HG03175 (cell line): ENCODE results near the gene GPBP1L1.
"Not testable (repeated sequence)": the region's sequence is repeated elsewhere in the genome, so short reads cannot be mapped to it uniquely, and the experiment has no call there.

Experiments used
- ATAC-seq: cut with Tn5 transposase; IDR thresholded peaks from one replicate; pipeline ENCODE4 v1.9.1; 2021; ENCODE audit warnings: mild to moderate bottlenecking, moderate library complexity; ENCODE audit not compliant: unreplicated experiment

Gene GPBP1L1

DNA sequence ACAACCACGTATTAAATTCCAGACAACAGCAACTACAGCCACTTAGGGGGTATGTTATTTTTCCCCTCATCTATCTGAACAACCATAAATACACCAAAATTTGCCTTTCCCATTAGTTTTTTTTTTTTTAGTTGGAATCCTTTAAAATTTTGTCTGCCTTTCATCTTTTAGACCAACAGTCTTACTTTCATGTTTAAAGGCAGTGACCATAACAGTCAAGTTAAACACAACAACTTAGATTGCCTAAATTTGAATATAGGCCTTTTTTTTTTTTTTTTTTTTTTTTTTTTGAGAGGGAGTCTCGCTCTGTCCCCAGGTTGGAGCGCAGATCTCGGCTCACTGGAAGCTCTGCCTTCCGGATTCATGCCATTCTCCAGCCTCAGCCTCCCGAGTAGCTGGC, 3.4 kb downstream of the GPBP1L1 start:
- ATAC-seq, result no peak

DNA sequence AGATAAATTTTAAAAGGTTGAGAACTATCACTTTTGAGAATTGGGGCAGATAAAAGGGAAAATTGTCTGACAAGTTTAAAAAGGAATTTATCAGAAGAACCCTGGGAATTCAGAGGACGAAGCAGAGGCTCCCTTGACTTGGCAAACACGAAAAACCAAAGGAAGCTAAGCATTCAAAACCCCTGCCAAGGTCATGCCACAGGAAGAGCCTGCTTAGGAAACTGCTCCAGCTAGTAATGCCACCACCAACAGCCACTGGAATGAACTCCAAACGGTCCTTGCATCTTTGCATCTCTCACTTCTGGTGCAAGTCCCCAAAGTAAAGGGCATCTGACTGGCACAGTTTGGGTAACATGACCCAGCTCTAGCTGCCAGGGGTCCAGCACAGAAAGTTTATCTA, 7.2 kb downstream of the GPBP1L1 start:
- no peak for ATAC-seq

DNA sequence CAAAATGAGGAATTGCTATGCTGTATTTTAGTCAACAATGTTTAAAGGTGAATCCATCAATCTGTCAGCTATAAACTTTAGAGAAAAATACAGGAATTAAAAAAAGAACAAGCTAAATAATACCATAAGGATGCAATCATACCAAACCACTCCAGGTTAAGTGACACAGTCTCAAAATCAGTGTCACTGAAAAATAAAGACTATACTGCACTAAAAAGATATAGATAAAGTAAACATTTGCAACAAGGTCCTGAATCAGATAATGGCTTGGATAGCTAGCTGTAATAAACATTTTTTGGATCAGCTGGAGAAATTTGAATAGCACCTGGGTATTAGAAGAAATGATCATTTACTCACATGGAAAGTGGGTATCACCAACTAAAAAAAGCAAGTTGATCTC, 7.8 kb downstream of the GPBP1L1 start:
- ATAC-seq, result no peak

DNA sequence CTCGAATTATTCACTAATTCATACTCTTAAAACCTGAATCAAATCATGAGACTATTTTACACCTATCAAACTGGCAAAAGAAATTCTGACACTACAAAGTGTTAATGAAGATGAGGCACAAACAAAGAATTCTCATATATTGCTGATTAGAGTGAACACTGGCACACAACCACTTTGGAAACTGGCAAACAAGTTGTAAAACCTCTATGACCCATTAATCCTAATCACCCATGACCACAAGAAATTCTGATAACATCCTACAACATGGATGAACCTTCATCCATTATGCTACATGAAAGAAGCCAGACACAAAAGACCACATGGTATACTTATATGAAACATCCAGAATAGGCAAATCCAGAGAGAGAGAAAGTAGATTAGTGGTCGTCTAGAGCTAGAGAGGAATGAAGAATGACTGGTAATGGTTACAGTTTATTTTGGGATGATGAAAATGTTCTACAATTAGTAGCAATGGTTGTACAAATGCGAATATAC, 8.5 kb downstream of the GPBP1L1 start:
- no peak for ATAC-seq

DNA sequence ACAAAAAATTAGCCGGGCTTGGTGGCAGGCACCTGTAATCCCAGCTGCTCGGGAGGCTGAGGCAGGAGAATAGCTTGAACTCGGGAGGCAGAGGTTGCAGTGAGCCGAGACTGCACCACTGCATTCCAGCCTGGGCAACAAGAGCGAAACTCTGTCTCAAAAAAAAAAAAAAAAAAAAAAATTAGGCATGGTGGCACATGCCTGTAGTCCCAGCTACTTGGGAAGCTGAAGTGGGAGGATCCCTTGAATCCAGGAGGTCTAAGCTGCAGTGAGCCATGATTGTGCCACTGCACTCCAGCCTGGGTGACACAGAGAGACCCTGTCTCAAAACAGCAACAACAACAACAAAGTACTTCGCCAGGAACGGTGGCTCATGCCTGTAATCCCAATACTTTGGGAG, 9.8 kb downstream of the GPBP1L1 start:
- not testable (repeated sequence) for ATAC-seq

DNA sequence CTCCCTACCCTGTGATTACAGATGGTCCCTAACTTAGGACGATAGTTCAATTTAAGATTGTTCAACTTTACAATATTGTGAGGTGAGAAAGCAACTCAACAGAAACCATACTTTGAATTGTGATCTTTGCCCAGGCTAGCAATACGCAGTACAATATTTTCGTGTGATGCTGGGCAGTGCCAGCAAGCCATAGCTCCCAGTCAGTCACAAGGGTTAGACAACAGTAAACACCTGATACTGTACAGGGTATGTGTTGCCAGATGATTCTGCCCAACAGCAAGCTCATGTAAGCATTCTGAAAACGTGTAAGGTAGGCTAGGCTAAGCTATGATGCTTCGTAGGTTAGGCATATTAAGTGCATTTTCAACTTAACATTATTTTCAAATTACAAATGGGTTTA, 11.9 kb downstream of the GPBP1L1 start:
- no peak for ATAC-seq

DNA sequence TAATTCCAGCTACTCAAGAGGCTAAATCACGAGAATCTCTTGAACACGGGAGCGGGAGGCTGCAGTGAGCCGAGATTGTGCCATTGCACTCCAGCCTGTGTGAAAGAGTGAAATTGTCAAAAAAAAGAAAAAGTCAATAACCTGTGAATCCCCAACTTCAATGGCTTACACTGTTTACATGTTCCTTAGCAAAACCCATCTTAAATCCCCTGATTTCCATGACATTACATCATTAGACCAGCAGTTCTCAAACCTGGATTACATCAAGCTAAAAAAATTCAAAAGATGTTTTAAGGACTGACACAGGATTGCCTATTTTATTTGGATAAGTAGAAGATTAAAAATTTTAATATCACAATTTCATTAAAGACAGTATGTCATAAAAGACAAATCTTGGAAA, 12.4 kb downstream of the GPBP1L1 start:
- no peak for ATAC-seq

DNA sequence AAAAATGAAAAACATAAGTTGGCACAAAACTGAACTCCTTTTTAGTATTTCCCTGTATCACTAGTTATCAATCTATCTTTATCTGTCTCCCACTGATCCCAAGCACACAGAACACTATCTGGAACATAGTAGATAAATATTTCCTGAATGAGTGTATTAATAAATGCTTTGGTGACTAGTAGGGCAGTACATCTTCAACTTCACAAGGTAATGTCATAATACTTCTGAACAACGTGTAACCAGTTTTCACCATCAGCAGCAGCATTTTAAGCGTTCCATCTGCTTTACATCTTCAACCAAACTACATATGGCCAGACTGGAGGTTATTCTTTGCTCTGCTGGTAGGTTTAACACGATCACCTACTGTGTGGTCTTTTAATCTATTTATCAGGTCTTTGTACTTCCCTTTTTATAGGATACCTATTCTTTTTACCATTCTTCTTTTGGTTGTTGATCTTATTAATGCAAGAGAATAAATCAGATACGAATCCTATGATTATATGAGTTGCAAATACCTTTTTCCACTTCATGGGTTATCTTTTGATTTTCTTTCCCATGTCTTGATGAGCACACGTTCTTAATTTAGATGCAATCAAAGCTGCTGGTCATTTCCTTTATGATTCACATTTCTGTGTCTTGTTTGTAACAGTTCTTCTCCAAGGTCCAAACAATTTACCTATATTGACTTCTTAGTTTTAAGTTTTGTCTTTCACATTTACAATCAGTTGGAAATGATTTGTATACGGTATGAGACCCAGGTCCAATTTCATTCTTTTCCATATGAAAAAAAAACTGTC, 16.3 kb downstream of the GPBP1L1 start:
- ATAC-seq, result no peak

DNA sequence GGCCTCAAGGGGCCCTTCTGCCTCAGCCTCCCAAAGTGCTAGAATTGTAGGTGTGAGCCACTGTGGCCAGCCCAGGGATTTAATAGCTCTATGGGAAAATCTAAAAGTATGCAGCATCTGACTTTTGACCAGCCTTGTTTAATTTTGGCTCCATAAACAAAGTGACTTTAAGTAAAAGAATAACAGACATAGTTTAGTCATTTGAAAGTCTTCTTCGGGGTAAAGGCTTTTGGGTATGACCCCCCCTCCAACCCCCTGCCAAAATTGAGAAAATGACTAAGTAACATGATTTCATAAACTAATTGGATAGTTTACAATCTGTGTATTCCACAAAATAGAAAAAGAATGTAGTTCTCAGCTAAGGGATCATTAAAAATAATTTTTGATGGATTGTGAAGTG, 17.0 kb downstream of the GPBP1L1 start:
- no peak for ATAC-seq

DNA sequence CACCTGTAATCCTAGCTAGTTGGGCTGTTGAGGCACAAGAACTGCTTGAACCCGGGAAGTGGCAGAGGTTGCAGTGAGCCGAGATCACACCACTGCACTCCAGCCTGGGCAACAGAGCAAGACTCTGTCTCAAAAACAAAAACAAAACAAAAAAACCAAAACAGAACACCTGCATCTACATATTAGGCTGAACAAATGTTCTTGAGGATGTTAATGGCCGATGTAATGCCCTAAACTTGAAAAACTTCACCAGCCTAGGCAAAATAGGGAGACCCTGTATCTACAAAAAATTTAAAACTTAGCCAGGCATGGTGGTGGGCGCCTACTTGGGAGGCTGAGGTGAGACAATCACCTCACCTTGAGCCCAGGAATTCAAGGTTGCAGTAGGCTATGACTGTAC, 17.8 kb downstream of the GPBP1L1 start:
- no peak for ATAC-seq

DNA sequence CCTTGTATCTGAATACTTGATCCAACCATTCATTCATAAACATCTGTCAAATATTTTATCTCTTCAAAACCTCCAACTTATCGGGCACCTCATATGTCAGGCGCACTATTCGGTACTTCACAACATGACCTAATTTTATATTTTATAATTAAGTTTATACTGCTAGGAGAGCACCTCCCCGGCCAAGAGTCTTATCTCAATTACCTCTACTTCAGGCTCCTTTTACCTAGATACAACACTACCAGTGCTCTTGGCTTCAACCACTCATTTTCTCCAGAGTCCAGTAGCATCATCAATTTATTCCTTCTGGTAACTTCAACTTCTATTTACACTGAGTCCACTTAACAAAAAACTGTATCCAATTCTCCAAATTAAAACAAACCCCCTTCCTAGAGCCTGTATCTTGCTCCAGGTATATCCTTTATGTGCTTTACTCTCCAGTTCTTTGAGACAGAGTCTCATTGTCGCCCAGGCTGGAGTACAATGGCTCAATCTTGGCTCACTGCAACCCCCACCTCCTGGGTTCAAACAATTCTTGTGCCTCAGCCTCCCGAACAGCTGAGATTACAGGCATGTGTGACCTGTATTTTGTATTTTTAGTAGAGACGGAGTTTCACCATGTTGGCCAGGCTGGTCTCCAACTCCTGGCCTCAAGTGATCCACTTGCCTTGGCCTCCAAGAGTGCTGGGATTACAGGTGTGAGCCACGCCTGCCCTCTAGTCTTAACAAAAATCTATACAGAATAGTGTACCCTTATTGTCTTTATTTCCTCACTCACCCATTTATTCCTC, 18.8 kb downstream of the GPBP1L1 start:
- ATAC-seq, result no peak

DNA sequence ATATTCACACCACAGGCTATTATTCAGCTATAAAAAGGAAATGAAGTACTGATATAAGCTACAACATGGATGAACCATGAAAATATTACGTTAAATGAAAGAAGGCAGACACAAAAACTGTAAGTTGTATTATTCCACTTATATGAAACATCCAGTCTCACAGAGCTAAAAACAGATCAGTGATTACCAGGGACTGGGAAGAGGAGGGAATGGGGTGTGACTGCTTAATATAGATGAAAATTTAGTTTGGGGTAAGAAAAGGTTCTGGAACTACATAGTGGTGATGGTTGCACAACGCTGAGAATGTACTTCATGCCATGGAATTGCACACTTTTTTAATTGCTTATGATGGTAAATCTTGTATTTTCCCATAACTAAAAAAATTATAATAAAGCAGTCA, 19.5 kb downstream of the GPBP1L1 start:
- ATAC-seq, result no peak

DNA sequence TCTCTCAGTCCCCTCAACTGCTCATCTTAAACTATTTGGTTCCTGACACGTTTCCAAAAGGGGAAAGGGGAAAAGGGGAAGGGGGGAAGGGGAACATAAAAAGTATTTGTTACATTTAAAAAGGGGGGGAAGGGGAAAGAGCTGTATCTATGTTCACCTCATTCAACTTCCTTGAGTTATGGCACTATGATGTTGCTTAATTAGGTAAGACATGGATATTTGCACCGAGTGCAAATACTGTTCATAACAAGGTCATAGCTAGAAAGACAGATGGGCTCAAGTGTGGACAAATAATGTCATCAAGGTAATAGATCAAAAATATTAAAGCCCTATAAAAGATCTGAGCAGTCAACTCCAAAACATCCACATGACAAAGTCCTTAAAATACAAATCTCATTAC, 26.0 kb downstream of the GPBP1L1 start:
- ATAC-seq, result no peak

DNA sequence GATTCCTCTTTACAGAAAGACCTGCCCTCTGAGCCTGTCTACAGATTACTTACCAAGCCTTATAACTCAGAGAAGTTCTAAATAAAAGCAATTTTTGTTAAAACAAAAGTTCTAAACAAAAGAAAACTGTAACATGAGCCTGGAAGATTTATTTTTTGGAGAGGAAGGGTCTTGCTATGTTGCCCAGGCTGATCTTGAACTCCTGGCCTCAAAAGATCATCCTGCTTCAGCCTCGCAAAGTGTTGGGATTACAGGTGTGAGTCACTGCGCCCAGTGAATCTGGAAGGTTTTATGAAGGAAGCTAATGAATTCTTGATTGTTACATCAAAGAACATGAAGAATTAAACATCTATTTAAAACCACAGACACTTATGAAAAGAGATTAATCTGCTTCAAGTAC, 27.1 kb downstream of the GPBP1L1 start:
- no peak for ATAC-seq

DNA sequence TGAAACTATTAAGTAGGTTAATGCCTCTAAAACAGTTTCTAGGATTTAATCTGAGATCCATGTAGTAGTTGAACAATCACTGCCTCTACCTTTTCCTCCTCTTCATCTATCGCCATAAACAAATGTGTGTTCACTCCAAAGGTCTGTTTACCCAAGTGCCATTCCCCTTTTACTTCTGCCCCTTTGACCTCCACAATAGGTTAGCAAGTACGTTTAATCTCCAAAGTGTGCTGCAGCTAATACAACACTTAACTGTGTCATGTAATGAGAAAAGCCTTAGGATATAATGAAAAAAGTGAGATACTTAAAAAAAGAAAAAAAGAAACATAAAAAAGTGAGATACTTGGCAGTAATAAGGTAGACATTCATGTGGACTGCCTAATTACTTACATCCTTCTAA, 28.2 kb downstream of the GPBP1L1 start:
- no peak for ATAC-seq

DNA sequence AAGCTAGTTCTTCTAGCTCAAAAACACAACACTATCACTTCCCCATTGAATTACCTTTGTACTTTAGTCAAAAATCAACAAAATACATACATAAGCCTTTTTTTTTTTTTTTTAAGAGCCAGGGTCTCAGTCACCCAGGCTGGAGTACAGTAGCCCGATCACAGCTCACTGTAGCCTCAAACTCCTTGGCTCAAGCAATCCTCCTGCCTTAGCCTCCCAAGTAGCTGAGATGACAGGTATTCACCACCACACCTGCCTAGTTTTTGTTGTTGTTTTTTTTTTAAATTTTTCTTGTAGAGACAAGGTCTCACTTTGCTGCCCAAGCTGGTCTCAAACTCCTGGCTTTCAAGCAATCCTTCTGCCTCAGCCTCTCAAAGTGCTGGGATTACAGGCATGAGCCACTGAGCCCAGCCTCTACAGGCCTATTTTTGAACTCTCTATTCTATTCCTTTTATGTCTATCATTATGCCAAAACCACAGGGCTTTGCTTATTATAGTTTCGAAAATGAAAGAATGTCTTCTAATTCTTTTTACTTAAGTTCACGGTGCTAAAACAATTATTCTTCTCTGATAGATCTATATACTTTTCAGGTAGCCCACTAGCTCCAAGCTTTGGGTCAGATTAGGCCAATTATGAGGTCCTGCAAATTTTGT, 29.6 kb downstream of the GPBP1L1 start:
- no peak for ATAC-seq

DNA sequence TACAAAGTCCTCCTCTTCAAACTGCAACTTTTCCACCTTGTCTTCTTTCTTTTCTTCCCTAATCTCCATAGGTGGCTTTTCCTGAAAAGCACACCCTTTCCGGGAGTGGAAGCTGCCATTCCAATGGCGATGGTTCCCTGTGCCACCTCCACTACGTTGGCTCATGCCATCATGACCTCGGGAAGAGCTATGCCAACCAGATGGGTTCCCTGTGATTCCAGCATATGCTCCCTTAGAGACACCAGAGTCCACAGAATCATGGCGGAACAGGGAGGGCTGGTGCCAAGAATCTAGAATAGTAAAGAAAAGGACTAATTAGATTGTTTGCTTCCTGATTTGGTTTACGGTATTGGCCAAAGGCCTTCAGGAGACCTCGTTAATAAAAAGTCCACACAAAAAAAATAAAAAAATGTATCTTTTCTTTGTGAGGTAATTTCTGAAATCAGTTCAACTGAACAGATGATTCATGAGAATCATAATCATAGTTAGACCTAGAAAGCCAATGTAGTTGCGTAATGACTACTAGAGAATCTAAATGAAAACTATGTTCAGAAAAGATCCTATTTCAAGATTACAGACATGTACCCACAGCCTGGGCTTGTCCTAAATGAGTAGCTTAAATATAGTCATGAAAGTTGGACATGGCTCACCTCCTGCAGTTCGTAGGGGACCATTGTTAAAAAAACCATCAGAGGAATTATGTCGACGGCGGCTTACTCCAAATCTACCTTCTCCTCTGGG, 31.6 kb downstream of the GPBP1L1 start:
- no peak for ATAC-seq

DNA sequence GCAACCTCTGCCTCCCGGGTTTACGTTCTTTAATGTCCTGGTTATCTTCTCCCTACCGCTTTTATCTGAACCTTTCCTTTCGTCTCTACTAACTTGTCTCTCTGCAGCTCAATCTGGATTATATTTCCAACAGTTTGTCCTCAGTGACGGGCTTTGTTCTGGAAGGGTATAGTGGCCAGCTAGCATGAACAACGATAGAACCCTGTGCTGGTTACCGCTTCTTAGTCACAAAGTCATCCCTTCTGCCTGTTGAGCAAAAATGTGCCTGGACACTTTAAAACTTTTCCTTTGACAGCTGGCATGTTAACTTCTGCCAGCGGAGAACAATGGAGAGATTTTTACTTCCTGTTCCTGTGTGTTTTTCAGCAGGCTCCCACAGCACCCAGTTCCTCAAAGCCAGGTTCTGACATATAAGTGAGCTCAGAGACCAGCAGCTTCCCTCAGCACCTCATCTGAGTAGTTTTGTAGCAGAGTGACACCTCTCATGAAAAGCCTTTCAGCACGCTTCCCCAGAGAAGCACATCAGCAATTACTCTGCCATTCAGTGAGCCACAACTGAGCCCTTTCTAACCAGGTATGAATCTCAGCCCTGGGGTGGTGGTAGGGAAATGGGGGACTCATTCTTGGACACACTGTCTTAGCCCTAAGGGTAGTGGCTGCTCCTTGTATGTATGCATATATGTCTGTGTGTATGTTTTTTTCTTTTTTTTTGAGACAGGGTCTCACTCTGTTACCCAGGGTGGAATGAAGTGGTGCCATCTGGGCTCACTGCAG, 38.9 kb downstream of the GPBP1L1 start:
- ATAC-seq, result no peak

DNA sequence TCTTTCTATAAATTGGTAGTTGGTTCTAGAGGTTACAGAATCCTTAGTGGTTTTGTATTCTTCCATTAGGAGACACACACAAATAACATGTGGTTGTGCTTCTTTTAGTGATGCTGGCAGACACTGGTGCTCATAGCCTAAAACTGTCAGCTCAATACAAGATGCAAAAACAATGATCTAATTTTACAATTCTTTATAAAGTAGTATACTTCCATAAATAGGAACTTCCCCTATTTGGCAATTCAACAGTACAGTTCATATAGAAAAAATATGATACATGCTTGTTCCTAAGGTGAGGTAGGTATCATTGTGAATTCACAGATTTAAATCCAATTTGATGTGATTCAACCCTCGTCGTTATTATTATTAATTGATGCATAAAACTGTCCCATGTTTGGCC, 41.7 kb downstream of the GPBP1L1 start:
- no peak for ATAC-seq

DNA sequence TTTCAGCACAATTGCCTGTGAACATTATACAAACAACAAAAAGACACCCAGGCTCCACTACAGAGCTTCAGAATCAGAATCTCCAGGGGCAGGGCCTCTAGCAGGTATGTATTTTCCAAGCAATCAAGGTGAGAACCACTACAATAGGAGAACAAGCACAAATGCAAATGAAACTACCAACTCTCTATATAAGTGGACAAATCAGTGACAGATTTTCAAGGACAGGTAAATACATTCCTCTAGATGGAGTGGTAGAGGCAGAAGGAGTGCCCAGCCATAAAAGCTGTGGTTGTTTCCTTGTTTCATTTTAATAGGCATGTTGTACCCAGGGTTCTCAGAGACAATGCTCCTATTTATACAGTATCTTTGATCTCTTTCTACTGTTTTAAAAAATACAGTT, 42.4 kb downstream of the GPBP1L1 start:
- no peak for ATAC-seq
